GM18505 (cell line): Measurements from ENCODE around the gene YBEY.

Experiments
- ATAC-seq: cut with Tn5 transposase; IDR thresholded peaks from one replicate; pipeline ENCODE4 v1.9.1; 2021; ENCODE audit not compliant: unreplicated experiment
- POLR2A ChIP-seq: IDR thresholded peaks from 4 replicates; pipeline ENCODE4 v1.6.1; 2011; ENCODE audit warnings: borderline replicate concordance; ENCODE audit not compliant: insufficient read depth, insufficient read length; ENCODE audit errors: extremely low read depth

Gene YBEY

GRCh38 chr21:46252840-46253239, 33.3 kb upstream of the YBEY start:
- no peak for TF ChIP-seq POLR2A
- no peak for ATAC-seq

DNA sequence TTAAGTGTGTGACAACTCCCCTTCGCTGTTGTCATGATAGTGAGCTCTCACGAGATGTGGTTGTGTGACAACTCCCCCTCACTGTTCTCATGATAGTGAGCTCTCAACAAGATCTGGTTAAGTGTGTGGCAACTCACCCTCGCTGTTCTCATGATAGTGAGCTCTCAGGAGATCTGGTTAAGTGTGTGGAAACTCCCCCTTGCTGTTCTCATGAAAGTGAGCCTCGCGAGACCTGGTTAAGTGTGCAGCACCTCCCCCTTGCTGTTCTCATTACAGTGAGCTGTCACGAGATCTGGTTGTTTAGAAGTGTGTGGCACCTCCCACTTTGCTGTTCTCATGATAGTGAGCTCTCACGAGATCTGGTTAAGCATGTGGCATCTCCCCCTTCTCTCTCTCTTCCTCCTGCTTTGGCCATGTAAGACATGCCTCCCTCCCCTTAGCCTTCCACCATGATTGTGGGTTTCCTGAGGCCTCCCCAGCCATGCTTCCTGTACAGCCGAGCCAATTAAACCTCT, 32.5 kb upstream of the YBEY start:
- ATAC-seq = no peak
- TF ChIP-seq POLR2A = no peak

- ATAC-seq = no peak
- no peak for TF ChIP-seq POLR2A
These were observed 31.8 kb upstream of the YBEY start for GRCh38 chr21:46254208-46254975.

- no peak for ATAC-seq
These were observed 31.0 kb upstream of the YBEY start for GRCh38 chr21:46255166-46255565.

DNA sequence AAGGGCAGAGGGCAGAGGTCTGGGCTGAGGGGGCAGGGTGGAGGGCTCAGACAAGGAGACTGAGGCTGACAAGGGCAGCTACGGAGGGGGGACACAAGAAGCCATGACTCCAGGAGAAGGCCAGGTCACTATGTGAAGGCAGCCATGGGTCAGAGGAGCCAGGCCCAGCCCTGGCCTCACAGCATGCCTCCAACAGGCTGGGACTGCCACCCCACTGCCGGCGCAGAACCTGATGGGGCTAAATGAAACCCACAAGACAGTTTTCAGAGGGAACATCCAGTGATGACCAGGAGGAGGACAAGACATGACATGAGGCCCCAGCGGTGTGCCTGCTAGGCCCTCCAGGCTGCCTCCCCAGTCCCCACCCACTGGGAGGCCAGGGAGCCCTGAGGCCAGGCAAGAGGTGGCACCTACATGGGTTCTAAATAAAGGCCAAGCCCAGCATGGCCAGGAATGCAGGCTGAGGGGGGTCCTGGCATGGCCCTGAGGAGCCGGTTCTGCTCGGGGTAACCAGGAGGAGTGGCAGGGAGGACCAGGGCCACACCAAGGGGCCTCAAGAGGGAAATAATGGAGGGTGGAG, 30.3 kb upstream of the YBEY start:
- ATAC-seq = no peak
- no peak for TF ChIP-seq POLR2A

More at GRCh38 chr21:46255166-46255565, 31.0 kb upstream of the YBEY start:
- TF ChIP-seq POLR2A = no peak

DNA sequence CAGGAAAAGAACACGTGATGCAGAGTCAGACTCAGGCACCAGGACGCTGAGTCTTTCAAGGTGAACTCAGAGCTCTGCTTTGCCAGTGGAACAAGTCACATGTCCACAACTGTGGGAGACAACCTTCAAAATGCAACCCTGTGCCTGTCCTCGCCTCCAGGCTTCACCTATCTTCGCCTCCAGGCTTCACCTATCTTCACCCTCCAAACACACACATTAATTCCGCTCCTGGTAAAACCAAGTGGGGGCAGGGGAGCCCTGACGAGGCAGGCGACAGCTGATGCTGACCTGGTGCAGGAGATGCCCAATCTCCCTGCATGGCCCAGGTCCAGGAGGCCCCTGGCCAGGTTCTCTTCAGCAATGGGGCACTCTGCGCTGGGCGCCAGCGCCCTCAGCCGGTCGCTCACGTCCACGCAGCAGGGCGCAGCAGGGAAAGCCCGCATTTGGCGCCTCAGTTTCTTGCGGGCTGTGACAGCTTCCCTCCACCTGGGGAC, 29.6 kb upstream of the YBEY start:
- ATAC-seq = no peak
- TF ChIP-seq POLR2A = no peak

- no peak for TF ChIP-seq POLR2A
- no peak for ATAC-seq
These were observed 22.0 kb upstream of the YBEY start for GRCh38 chr21:46264046-46264689.

GRCh38 chr21:46264690-46265144, 21.4 kb upstream of the YBEY start:
- TF ChIP-seq POLR2A = no peak
- ATAC-seq = no peak

DNA sequence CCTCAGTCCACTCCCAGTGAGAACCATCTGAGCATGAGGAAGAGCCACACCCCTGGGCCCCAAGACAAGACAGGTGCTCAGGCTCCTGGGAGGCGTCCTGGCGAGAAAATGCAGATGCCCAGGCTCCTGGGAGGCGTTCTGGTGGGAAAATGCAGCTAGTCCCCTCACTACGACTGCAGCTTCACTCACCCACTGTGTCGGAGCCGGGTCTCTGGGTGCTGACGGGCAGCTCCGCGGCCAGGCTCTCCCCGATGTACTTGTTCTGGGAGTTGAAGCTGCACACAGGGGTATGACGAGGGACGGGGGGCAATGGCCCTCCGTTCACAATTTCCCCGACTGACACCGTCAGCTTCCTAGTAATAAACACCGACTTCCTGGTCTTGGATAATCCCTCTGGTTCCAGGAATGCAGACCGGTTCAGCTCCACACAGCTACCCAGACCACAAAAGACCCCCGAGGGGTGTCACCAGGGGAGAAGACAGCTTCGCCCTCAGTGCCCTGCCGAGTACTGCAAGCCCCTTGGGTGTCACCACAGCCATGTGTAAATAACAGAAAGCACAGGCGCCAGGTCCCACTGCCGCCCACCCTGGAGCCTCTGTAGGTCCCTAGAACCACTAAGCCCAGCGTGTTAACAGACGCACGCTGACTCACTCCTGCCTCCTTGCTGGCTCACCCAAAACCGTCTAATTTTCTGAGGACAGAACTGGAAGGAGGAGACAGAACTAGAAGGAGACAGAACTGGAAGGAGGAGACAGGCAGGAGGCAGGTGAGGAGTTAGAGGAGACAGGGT, 20.2 kb upstream of the YBEY start:
- TF ChIP-seq POLR2A = no peak
- ATAC-seq = no peak

GRCh38 chr21:46266946-46267345, 19.2 kb upstream of the YBEY start:
- TF ChIP-seq POLR2A = no peak
- no peak for ATAC-seq

DNA sequence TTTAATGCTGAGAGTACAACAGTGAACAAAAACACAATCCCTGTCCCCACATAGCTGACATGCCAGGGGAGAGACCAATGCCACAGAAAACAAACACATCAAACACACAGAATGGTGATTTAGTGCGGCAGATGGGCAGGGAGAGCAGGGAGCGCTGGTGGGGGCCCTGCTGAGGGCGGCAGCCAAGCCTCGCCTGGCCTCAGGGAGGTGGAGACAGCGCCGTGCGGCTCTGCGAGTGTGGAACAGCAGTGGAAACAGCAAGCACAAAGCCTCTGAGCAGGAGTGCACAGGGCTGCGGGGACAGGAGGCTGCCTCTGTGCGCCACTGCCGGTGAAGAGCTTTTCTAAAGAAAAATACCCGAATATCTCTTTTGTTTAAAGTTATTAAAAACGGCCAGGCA, 17.8 kb upstream of the YBEY start:
- no peak for TF ChIP-seq POLR2A
- ATAC-seq = no peak

GRCh38 chr21:46269466-46269865, 16.7 kb upstream of the YBEY start:
- TF ChIP-seq POLR2A = no peak
- ATAC-seq = no peak

DNA sequence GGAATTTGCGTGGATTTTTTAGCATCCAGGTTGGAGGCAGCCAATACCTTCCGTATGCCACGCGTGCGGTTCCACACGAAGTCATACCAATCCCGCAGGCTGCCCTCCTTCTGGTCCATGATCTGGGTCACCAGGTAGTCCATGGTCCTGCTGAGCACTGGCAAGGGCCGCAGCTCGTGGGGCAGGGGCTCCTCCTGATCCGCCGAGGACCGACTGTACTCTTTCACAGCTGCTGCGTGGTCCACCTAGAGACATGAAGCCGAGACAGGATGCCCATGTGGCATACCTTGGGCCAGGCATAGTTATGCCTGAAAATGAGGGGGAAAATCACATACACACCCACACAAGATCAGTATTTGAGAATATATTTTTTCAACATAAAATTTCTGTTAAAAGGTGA, 12.8 kb upstream of the YBEY start:
- no peak for TF ChIP-seq POLR2A
- no peak for ATAC-seq

GRCh38 chr21:46274797-46275390, 11.2 kb upstream of the YBEY start:
- no peak for ATAC-seq
- no peak for TF ChIP-seq POLR2A
